Left hindlimb (tissue), 1 donor: Measurements from ENCODE around the gene SATB2.

Source experiments
- DNase-seq: peaks from one replicate; pipeline ENCODE4 v3.0.0-alpha.2; 2018

Gene SATB2

GRCh38 chr2:199465988-199466691 is 8.4 kb upstream of the SATB2 start:
- peak; percentile 30 for DNase-seq

DNA sequence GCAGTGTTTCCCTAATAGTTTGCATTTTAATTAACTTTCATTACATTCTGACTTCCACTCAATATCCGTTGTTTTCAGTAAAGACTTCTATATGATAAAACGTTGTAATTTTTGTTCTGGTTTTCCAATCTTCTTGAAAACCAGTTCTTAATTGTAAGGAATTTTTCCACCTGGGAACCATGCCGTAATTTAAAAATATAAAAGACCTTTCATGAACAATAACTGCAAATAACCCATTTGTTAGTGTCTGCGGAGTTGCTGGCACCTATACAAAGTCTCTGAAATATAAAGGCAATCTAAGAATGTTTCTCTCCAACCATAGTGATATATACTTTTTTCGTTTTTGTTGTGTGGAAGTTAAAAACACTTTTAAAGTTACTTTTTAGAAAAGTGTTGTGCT is 7.7 kb upstream of the SATB2 start:
- DNase-seq = no peak

DNA sequence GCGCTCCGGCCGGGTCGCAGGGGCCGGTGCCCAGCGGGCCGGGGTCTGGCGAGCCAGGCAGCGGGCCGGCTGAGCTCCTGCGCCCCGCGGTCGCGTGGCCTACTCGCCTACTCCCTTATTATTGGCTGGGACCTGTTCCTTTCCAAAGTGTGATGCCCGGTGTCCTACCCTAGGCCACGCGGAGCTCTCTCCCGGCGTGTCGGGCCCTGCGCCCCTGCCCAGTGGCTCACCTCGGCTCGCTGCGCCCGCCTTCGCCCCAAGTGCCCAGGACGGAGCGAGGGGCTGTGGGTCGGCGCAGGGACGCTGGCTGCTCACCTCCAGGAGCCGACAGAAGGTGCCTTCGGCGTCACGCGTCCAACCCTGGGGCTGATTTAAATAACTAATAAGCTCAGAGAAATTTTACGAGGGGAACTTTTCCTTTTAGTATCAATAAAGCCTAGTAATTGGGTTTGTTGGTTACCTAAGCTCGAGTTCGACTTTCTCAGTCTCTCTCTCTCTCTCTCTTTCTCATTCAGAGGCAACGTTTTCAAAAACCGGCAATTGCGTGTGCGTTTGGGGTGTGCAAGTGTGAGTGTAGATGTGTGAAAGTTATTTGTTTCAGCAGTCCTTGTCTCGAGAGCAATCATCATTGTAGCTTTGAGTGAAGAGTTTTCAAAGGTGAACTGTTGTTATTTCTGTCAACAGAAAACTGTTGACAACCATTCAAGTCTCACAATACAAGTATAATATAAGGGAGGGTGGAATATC is 7.0 kb upstream of the SATB2 start:
- DNase-seq = no peak

- peak; percentile 45 for DNase-seq
These were observed 6.2 kb upstream of the SATB2 start for GRCh38 chr2:199463708-199464605.

GRCh38 chr2:199462956-199463692 is 5.4 kb upstream of the SATB2 start:
- peak; percentile 85 for DNase-seq

GRCh38 chr2:199462347-199462955 is 4.7 kb upstream of the SATB2 start:
- DNase-seq = peak; percentile 39

DNA sequence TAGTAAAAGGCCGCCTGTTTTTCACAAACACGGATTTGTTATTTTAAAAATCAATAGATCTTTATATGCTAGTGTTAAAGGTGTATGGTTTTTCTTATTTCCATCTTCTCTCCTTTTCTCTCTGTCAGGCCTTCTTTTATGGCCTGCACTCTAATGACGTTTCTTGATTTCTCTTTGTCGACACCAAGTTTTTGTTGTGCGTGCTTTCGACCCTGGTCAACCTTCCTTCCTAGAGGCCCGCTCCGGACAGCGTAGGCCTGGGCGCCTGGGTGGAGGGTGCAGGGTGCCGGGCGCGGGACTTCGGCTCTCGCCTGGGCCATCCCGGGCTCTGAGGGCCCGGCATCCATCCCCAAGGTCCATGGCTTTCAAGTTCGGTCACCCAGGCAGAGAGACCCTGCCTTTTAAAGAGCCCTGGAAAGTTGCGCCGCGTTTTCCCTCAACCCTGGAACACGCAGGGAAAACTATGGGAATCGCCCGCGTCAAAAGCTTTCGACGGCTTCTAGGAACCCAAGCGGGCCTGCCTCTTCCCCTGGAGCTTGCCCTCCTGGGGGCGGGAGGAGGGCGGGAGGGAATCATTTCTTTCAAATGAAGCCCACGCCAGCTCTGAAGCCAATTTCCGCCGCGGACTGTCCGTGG is 4.1 kb upstream of the SATB2 start:
- peak; percentile 46 for DNase-seq

DNA sequence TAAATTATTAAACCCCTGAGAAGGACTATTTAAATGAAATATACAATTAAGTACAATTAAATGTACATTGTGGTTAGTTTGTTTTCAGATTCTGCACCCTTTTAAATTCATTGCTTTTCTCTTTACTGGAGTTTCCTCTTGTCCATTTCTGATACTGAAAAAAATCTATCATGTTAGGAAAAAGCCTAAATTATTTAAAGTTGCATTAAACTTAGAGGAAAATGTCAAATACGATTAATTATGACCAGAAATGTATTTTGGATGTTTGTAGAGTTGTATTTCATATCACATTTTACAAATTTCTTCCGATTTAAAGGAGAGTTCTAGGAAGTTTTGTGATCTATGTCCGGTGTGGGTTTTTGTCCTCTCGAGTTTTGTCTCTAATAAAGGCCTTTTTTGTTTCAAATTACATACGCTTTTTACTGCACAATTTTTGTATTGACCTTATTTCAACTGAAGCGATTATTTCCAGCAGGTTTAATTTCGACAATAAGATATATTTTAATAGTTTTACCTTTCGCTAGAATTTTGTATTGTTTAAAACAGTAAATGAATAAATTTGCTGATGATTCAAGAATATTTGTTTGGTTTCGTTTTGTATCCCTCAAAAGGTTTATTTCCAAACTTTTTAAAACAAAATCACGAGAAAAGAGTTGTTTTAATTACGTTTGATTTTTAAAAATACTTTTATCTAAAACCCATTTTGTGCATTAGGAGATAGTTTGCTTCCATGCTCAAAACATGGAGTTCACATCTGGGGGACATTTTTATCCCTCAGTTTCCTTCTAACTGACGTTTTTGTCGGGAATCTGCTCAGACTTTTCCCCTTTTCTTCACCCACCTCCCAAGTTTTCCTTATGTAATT is 3.3 kb upstream of the SATB2 start:
- no peak for DNase-seq

DNA sequence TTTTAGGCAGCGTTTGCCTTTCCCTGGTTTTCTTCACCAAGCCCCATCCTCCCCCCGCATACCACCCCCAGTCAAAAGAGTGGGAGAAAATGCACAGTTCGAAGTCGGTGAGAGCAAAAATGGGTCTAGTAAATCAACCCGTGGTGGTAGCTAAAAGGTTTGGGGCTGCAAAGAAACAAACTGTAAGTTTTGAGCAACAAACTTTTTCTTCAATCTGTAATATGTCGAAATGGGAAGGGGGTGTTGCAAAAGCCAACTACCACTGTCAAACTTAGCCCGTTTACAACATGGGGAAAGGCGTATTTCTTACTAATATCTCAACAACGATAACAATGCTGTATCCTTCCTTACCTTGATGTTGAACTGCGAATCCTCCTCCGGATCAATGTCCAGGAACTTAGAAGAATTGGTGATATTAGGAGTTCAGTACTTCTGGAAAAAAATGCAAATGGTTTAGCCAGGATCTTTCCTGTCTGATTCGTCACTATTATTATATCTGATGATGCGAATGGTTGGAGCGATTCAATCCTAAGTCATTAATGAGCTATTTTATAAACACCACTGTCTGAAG is 2.4 kb upstream of the SATB2 start:
- no peak for DNase-seq

DNA sequence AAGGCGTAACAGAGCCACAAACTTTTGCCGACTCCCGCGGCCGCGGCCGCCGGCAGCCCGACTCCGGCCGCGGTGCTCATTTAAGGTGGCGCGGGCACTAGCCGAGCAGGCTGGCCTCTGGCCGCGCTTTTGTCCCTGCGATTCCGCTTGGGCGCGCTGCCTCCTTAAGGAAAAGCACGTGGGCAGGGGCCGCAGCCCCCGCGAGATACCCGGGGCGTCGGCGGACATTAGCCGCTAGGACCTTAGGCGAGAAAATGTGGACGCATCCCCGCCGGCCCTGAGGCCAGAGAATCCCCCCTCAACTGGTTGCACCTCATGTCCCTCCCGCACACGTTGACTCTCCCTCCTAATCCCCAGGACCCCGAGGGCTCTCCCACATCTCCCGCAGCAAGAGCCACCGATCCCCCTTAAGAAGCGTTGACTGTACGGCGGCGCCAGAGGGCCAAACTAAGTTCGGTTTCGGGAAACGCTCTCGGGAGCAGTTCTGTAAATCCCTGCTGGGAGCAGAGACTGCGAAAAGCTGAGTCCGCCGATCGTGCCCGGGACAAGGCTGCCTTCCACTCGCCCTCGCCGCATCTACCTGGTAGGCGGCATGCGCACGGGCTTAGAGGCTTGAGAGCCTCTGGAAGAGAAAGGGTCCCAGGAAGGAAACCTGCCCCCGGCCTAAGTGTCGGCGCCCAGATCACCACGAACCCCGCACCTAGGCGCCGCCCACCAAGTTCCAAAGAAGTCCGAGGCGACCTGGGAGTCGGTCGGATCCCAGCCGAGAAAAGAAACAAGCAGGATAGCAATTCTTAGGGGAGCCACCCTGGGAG is 1.8 kb upstream of the SATB2 start:
- DNase-seq = peak; percentile 92

GRCh38 chr2:199458806-199459285 is 1.1 kb upstream of the SATB2 start:
- DNase-seq = no peak

- DNase-seq = peak; percentile 72
These were observed 468 bp upstream of the SATB2 start for GRCh38 chr2:199458009-199458805.

GRCh38 chr2:199456383-199457146 is 1.2 kb downstream of the SATB2 start:
- no peak for DNase-seq

DNA sequence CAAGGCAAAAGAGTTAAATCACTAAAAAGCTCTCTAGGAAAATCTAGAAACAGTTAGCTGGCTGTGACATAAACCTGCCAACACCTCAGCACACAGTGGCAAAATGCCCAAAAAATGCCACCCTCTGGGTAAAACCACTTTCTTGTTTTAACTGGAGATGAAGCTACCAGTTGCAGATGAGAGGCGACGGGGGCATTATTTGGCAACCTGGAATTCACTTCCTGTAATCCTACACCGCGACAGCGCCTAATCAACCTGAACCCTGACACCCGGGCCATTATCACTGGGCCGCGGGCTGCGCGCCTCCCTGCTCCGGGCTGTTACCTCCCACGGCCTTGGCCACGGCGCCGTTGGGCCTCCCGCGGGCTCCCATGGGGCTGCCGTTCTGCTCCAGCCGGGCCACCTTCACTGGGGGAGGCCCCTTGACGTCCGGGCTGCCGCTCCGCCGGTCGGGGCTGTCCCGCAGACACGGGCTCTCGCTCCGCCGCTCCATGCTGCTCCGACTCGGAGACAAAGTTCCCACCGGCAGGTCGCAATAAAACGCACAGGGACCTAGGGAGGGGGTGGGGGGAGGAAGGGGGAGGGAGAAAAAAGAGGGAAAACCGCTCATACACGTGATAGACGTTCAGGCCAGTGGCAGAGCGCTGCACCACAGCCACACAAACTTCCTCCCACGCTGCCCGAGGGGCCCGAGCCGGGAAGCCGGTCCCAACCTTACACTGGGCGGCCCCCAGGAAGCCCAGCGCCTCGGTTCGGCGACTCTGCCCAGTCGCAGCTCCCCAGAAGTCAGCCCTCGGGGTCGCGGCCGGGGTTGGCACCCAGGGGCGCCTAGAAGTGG is 2.0 kb downstream of the SATB2 start:
- DNase-seq = no peak

- DNase-seq = no peak
These were observed 2.6 kb downstream of the SATB2 start for GRCh38 chr2:199455210-199455544.

GRCh38 chr2:199452991-199453379 is 4.8 kb downstream of the SATB2 start:
- DNase-seq = no peak
